UCSD-AML1 (cell line): Measurements from ENCODE around the gene RAB38.

Experiments
- DNase-seq: peaks from one replicate; lab custom pipeline; 2025; ENCODE audit not compliant: unreplicated experiment; lab: John Stamatoyannopoulos, UW

The RAB38 gene

DNA sequence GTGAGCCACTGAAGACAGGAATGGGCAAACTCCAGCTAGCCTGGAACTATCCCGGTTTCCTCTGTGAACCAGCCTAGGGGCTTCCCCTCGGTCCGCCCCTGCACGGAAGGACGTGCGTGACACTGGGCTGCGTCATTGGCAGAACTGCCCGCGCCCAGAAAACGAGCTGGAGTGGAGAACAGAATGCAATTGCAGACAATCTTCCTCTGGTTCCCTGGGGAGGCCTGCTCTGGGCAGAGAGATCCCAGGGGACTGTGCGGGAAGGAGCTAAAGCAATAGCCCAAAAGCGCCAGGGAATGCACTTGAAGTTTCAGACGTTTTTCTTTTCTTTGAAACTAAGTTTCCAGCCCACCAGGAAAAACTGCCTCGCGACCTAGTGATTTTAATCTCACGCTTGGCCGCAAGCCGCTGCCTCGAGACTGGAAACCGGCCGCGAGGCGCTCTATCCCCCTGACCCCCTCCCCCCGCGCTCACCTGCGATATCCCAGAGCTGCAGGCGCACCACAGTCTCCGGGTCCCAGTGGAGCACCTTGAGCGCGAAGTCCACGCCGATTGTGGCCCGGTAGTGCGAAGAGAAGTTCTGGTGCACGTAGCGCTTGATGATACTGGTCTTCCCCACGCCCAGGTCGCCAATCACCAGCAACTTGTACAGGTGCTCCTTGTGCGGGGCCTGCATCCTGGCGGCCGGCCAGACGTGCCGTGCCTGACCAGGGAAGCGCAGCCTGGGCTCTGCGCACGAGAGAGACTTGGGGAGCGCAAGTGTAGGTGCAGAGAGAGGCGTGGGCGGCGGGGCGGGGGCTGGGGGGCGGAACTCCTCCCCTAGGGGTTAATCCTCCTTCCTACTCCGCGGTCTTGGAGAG lies at the start of gene RAB38:
Gene RAB38 (minus strand): TSS at position 735 of the 860 bp plus-strand sequence. CDS start 59 bp downstream, at position 676.
- DNase-seq, result peak; percentile 66

DNA sequence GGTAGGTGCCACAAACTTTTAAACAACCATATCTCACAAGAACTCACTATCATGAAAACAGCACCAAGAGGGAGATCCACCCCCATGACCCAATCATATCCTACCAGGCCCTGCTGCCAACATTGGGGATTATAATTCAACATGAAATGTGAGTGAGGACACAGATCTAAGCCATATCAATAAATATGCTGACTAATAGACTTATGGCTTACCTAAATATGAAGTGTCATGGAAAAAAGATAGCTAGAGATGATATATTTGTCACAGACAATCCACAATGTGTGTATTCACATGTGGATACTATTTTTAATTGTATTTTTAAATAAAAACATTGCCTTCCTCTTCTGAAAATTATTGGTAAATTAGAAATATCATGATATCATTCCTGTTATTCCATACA lies 38.2 kb upstream of the RAB38 start:
- no peak for DNase-seq

DNA sequence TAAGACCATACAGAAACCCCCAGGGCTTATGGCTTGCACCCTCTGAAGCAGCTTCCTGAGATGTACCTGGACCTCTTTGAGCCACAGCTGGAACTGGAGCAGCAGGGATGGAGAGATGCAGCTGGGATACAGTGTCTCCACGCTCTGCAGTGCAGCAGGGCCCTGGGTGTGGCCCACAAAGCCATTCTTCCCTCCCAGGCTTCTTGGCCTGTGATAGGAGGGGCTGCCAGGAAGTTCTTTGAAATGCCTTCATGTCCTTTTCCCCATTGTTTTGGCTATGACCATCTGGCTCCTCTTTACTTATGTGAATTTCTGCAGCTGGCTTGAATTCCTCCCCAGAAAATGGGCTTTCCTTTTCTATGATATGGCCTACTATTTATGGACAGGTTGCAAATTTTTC lies 37.1 kb upstream of the RAB38 start:
- DNase-seq, result no peak

DNA sequence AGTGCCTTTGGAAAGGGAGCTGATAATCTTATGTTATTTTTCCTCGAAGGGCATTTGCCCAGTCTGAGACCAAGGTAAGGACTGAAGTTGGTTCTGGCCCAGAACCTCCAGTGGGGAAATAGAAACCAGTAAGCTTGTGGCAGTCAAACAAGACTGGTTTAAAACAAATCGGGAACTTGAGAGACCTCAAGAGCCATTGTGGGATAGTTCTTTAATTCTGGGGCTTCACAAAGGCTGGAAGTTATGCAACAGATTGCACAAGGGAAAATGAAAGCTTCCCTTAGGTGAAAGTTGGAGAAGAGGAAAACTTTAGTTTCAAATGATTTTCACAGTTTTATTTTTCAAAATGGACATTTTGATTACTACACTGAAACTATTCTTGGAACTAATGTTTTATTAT lies 33.5 kb upstream of the RAB38 start:
- no peak for DNase-seq

DNA sequence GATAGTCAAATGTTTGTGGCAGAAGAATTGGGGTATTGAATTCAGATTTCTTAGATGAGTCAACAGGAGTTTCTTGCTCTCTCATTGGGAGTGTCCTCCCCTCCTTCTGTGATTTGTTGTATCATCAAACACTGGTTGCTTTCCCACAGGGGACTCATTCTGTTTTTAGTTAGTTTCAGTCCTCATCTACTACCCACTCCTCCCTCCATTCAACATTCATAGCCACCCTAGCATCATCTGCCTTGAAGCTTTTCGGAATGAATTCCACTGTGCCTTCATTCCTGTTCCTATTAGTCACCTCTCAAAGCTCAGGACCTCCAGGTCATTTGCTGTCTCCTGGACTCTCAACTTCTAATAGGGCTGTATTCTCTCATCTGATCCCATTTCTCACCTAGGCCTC lies 31.5 kb upstream of the RAB38 start:
- DNase-seq, result no peak

DNA sequence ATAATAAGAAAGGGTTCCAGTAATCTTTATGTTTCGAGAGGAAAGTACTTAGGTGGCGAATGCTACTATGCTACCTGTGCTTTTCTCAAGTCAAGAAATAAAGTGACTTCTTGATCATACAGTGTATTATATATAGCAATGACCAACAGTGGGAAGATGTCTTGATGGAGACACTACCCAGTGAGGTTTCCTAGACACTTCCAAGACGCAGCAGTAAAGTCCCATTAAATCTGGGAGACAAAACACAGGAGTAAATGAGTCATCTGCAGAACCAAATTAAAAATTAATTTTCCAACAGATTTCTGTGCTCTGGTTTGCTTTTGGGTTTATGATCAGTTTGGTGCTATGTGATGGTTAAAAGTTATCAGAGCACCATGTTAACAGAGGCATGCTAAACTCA lies 29.1 kb upstream of the RAB38 start:
- DNase-seq, result no peak

DNA sequence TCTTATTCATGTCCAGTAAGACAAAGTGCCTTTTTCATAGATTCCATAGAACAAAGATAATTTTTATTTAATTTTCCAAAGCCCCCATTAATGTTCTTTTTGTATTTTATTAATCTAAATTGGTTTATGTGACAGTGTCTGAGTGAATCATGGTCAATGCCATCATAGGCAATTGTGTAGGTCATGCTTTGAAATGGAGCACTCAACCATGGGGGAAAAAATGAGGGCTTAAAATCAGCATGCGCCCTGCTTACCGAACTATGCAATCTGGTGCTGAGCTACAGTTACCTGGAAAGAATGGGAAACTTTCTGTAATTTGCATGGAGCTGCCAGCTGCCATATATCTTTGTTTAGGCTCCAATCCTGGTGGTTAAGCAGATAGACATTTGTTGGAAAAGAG lies 28.4 kb upstream of the RAB38 start:
- DNase-seq, result no peak

DNA sequence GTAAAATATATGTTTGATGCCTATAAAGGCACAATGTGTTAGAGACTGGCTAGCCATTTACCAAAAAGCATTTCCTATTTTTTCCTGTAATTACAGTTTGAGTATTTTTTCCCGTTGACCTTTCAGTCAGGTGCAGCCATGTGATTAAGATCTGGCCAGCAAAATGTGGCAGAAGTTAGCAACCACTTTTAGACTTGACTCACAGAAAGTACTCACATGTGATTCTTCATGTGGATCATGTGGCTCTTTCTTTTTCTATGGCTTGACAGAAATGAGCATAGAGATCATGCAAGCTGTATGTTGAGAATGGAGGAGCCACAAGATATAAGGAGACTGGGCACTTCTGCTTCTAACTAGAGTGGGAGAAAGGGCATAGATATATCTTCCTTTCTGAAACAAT lies 27.3 kb upstream of the RAB38 start:
- no peak for DNase-seq

DNA sequence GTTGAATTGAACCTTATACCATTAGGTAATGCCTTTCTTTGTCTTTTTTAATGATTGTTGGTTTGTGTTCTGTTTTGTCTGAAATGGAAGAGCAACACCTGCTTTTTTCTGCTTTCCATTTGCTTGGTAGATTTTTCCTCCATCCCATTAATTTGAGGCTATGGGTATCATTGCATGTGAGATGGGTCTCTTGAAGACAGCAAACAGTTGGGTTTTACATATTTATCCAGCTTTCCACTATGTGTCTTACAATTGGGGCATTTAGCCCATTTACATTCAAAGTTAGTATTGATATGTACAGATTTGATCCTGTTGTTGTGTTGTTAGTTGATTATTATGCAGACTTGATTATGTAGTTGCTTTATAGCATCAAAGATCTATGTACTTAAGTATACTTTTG lies 21.1 kb upstream of the RAB38 start:
- DNase-seq, result no peak

DNA sequence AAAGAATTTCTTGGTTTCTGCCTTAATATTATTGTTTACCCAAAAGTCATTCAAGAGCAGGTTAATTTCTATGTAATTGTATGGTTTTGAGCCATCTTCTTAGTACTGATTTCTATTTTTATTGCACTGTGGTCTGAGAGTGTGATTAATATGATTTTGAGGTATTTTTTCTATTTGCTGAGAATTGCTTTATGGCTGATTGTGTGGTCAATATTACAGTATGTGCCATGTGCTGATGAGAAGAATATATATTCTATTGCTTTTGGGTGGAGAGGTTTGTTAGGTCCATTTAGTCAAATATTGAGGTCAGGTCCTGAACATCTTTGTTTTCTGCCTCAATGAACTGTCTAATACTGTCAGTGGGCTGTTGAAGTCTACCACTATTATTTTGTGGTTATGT lies 20.7 kb upstream of the RAB38 start:
- DNase-seq, result no peak

DNA sequence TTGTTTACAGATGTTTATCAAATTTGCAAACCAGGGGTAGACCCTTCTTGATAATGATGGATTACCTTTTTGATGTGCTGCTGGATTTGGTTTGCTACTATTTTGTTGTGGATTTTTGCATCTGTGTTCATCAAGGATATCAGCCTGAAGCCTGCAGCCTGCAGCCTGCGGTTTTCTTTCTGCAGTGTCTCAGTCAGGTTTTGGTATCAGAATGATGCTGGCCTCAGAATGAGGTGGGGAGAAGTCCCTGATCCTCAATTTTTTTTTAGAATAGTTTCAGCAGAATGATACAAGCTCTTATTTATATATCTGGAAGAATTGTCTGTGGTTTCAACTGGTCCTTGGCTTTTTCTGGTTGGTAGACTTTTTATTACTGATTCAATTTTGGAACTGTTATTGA lies 19.7 kb upstream of the RAB38 start:
- no peak for DNase-seq

DNA sequence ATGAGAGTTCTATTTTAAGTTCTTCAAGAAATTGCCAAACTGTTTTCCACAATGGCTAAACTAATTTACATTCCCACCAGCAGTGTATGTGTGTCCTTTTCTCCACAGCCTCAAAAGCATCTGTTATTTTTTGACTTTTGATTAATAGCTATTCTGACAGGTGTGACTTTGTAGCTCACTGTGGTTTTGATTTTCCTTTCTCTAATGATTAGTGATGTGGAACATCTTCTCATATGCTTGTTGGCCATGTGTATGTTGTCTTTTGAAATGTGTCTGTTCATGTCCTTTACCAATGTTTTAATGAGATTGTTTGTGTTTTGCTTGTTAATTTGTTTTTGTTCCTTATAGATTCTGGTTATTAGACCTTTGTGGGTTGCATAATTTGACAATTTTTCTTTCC lies 18.0 kb upstream of the RAB38 start:
- no peak for DNase-seq

DNA sequence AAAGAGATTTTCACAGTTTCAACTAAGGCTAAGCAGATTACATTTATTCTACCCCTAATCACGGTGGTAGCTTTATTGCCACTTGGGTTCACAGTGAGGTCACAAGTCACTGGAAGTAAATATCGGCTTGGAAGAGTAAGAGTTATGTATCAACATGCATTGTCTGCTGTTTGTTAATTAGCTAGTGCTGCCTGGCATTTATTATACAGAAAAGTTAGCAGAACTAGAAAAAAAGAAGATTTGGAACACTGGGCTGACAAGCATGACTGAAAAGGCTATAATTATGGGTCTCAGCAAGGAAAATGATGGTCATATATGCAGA lies 13.7 kb upstream of the RAB38 start:
- DNase-seq, result no peak

DNA sequence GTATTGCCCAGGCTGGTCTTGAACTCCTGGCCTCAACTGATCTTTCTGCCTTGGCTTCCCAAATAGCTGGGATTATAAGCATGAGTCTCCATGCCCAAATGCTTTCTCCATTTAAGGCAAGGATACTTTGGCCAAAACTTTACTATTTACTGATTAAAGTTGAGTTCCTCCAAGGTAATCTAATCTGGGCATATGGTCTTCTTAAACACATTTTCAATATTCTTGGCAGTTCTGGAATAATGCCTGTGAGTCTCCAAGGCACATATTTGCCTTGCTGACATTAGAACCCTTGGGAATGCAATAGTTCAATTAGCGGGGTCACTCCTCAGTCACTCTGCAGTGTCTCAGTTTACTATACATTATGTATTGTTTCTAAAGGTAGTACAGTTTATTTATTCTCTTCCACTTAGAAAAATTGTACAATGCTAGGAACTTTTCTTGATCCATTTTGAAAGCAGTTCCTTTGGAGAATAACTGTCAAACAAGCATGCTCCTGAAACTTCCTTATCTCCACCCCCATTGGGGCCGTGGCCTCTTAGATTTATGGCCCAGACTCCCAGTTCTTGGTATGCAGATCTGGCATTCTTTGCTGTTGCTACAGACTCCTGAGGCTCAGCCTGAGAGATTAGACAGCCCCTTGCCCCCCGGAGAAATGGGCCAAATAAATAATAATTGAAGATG lies 13.1 kb upstream of the RAB38 start:
- no peak for DNase-seq

DNA sequence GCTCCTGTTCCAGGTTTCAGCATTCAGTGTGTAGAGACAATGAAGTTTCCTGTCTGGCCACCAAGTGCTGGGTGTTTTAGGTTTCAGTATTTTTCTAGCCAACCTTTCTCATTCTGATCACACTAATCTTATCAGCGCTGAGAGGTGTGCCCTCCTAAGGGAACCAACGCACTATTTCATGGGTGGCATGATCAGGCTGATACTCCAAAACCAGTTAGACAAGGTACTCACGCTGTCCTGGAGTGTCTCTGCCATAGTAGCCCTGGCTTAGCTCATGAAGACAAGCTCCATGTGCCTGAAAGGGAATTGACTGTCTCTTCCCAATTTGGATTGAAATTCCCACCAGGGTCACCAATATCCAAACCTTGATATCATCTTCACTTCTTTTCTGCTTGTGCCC lies 8.0 kb upstream of the RAB38 start:
- no peak for DNase-seq

DNA sequence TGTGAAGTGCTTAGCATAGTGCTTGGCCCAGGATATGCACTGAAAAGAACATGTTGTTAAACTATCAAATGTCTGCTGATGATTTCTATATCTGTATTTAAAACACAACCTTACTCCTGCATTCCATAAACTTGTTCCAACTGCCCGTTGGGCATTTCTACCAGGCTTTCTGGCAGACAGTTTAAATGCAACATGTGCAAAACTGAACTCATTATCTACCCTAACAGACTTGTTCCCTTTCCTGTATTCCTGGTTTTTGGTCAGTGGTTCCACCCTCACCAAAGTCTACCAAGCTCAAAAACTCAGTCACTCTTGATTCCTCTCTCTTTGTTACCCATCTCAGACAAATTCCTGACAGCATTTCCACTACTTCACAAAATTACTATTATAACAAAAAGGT lies 6.5 kb upstream of the RAB38 start:
- no peak for DNase-seq

DNA sequence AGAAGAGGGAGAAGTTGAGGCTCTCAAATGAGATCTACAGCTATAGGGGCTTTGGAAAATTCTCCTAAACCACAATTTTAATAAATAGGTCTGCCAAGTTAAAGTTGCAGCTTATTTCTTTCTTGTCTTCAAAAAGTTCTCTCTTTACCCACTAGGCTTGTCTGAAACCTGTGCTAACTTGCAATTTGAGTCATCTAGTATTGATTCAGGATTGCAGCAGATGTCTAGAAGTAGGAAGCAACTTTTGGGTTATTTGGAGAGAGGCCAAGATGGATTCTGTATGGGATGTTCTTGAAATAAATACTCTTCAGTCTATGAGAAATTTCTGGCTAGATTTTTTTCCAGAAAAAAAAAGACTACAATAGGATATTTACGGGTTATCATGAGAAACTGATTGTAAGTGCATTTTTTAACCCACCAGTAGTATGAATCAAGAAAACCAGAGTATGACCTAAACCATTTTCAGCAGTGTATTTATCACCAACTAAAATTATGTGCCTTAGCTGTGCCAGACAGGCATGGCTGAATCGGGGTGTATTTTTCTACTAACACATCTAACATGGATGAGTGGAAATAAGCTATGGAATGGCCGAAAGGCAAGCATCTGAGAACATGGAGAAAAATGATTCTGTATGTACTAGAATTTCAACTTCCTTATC lies 4.9 kb upstream of the RAB38 start:
- no peak for DNase-seq

DNA sequence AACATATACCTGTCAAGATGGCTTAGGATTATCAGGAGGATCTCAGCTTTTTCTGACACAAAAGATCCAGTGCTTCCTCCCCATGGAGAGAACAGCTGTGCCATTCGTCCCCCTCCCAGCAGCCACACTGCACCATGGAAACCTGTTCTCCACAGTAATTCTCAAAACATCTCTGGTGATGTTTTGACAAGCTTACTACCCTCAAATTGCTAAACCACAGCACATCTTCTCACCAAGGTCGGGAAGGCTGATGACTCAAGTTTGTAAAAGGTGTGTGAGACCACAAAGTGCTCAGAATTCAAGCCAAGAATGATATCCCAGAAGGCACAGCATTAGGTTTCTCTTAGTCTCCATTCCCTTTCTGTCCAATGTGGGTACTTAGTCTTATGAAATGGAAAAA lies 3.9 kb upstream of the RAB38 start:
- DNase-seq, result no peak

DNA sequence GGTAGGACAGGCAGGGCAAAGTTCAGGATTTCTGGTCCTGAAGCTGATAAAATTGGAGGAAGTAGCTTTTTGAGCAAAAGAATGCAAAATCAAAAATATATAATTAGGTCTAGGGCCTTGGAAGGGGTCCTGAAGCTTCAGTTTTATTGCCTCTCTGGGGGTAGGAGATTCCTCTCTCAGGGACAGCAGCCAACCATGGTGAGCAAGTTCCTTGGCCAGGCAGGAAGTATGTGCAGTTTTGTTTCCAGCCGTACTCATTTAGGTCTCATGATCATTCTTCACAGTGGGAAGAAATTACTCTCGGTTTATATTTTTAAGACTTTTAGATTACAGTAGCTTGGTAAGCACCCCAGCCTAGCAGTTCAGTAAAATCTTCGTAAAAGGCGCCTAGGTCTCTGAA lies 2.9 kb upstream of the RAB38 start:
- no peak for DNase-seq

DNA sequence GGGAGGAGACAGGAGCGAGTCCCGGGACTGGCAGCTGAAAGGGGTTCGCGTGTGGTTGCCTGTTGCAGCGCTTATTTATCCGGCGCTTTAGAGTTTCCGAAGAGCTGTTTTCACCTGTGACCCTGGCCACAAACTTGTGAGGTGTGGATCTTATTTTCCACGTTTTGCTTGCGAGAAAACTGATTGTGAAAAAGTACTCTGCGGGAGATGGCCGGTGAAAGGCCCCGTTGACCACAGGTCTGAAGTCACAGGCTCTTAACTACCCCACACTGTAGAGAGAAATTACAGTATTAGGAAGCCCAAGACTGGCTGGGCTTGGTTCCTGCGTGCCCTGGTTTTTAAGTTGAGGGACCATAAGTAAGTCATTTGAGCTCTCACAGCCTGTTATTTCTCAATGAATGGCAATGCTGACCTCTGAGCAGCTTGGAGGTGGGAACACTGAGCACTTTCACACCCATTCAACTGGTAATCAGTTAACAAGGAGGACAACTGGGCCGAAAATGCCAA lies 379 bp upstream of the RAB38 start:
- DNase-seq, result no peak

DNA sequence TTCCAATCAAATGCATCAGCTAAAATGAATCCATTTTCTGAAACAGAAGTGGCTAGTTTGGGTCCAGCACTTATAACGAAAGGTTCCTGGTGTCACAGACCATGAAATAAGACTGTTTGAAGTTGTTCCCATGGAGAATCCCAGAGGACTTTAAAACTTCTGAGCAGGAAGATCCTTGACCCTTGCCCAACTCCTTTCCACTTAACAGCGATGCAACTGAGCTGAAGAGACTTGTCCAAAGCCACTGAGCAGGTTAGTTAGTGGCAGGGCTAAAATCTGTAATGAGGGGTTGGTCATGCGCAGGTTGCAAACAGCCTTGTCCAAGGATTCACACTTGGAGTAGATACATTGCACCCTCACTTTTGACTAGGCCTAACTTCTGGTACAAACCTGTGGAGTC lies 1.3 kb downstream of the RAB38 start:
- DNase-seq, result no peak

DNA sequence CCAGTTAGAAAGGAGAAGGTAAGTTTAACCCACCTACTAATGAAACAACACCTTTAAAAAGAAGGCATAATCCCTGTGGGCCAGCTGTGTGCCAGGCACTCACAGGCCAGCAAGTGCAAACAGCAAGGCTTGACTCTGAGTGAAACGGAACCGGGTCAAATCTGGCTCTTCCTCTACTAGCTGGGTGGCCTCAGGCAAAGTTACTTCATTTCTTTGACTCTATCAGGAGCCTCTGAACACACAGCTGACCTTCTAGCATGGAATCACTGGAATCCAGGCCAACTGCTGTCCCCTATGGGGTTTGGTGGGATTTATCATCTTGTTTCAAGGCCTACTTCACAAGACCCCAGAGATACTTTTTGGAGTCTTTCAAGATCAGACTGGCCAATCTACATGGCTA lies 3.3 kb downstream of the RAB38 start:
- DNase-seq, result no peak
